ENCODE data around the gene SEMA3D.

- TF ChIP-seq CTCF (IDR thresholded peaks at IDR 0.05 in 8 of 11, conservative IDR thresholded peaks at IDR 0.05 in 3 of 11) (no peak), POLR2A (IDR thresholded peaks at IDR 0.05) (no peak)
Measured at GRCh38 chr7:84970670-84971069, 216.2 kb downstream of the SEMA3D start.

Measured in spleen (tissue), 7 donors.